Measurements from ENCODE around the gene RPTOR.

RPTOR gene

GRCh38 chr17:80995131-80995530 lies 450.5 kb downstream of the RPTOR start:
- DNase-seq: no peak

- no peak for DNase-seq
Observed at GRCh38 chr17:80996422-80997305, 452.0 kb downstream of the RPTOR start.

- no peak for DNase-seq
Observed at GRCh38 chr17:80997424-80998117, 452.9 kb downstream of the RPTOR start.

- DNase-seq: no peak
Observed at GRCh38 chr17:80998118-80998747, 453.6 kb downstream of the RPTOR start.

- DNase-seq: no peak
Observed at GRCh38 chr17:80998748-80999535, 454.3 kb downstream of the RPTOR start.

GRCh38 chr17:80999536-81000333 lies 455.1 kb downstream of the RPTOR start:
- DNase-seq: no peak

- DNase-seq: no peak
Observed at GRCh38 chr17:81000334-81000630, 455.6 kb downstream of the RPTOR start.

- no peak for DNase-seq
Observed at GRCh38 chr17:81000631-81001357, 456.2 kb downstream of the RPTOR start.

GRCh38 chr17:81002013-81002384 lies 457.4 kb downstream of the RPTOR start:
- DNase-seq: no peak

GRCh38 chr17:81002409-81003361 lies 458.0 kb downstream of the RPTOR start:
- no peak for DNase-seq

- DNase-seq: no peak
Observed at GRCh38 chr17:81003711-81004475, 459.3 kb downstream of the RPTOR start.

GRCh38 chr17:81006891-81007290 lies 462.3 kb downstream of the RPTOR start:
- no peak for DNase-seq

GRCh38 chr17:81008140-81008539 lies 463.5 kb downstream of the RPTOR start:
- DNase-seq: no peak

GRCh38 chr17:81009136-81009535 lies 464.5 kb downstream of the RPTOR start:
- no peak for DNase-seq

GRCh38 chr17:81010935-81011334 lies 466.3 kb downstream of the RPTOR start:
- no peak for DNase-seq

GRCh38 chr17:81011951-81012350 lies 467.3 kb downstream of the RPTOR start:
- DNase-seq: no peak

- no peak for DNase-seq
Observed at GRCh38 chr17:81012574-81013447, 468.2 kb downstream of the RPTOR start.

GRCh38 chr17:81013642-81014041 lies 469.0 kb downstream of the RPTOR start:
- no peak for DNase-seq

- DNase-seq: no peak
Observed at GRCh38 chr17:81015136-81015535, 470.5 kb downstream of the RPTOR start.

All from CD4-positive, alpha-beta T cell treated with Interleukin-21 for 1 hour (primary cell).